Calu3 (cell line): ENCODE measurements around the gene CYB561D2. TPM values are rescaled to one million over a fixed set of nuclear protein-coding genes. Genes with fewer than 3 reads are reported as not detected.

ENCODE experiments used
- BruUV-seq: library from RNA; stranded (reverse); fragments of 400-500 nt; replicated peaks from 2 replicates; lab custom pipeline; 2021; lab: Mats Ljungman, UMichigan
- CTCF ChIA-PET: fragments of 300-600 bp; sonication (Branson Sonifier 250); formaldehyde crosslinking; loops from one replicate; lab custom pipeline; 2022; ENCODE audit warnings: antibody characterized with exemption; lab: Charles Lee
- DNase-seq: peaks from one replicate; pipeline ENCODE4 v3.0.0; 2022
- H3K27ac Mint-ChIP-seq: one replicate; pipeline ENCODE4 v1.8.0; 2022; ENCODE audit warnings: mixed read lengths; ENCODE audit not compliant: unreplicated experiment
- H3K27me3 Mint-ChIP-seq: one replicate; pipeline ENCODE4 v1.8.0; 2022; ENCODE audit warnings: mixed read lengths; ENCODE audit not compliant: unreplicated experiment
- H3K36me3 Mint-ChIP-seq: one replicate; pipeline ENCODE4 v1.8.0; 2022; ENCODE audit warnings: mild to moderate bottlenecking, moderate library complexity, mixed read lengths; ENCODE audit not compliant: insufficient read depth, unreplicated experiment
- H3K4me1 Mint-ChIP-seq: one replicate; pipeline ENCODE4 v1.8.0; 2022; ENCODE audit warnings: mild to moderate bottlenecking, low read depth, mixed read lengths; ENCODE audit not compliant: unreplicated experiment
- H3K4me3 Mint-ChIP-seq: one replicate; pipeline ENCODE4 v1.8.0; 2022; ENCODE audit warnings: mild to moderate bottlenecking, low read depth, moderate library complexity, mixed read lengths; ENCODE audit not compliant: unreplicated experiment
- H3K9me3 Mint-ChIP-seq: one replicate; pipeline ENCODE4 v1.8.0; 2022; ENCODE audit warnings: low read depth, mixed read lengths; ENCODE audit not compliant: unreplicated experiment
- intact Hi-C: fragments of 100-400 bp; cut with micrococcal nuclease; formaldehyde crosslinking; loops from one replicate; pipeline ENCODE4 v1.10.0; 2022; ENCODE audit not compliant: unreplicated experiment
- total RNA-seq: library from RNA; stranded (reverse); gene quantifications from 2 replicates; pipeline ENCODE4 v1.2.3, GENCODE V29; 2022
- TF ChIP-seq, protein P1 (sequence below): fragments of 200-600 bp; IDR thresholded peaks from one replicate; pipeline ENCODE4 v1.8.0; 2022; ENCODE audit warnings: antibody characterized with exemption; ENCODE audit not compliant: unreplicated experiment

The CYB561D2 gene
- total RNA-seq, 1 experiment from 2014 or later: 19.4 TPM

DNA sequence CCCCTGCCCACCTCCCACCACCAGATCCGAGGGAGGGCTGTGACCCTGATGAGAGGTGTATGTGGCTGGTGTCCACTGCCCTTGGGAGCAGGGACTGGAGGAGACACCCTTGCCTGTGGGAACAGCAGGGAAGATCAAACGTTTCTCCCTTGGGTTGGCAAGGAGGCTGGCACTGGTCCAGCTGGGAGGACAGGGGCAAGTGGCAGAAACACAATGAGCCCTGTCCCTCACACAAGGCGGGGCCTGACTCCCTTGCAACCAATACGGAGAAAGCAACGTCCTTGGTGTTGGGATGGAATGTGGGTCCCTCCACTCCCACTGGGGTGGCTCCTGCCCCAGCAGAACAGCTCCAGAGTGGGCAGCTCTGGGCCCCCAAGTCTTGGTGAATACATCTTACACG lies 33.4 kb upstream of the CYB561D2 start:
- Mint-ChIP-seq H3K9me3 (no peaks in the 10 kb centered on the region), H3K36me3 (peaks cover 36% of the 10 kb centered on the region), H3K27me3 (no peaks in the 10 kb centered on the region), H3K4me3 (peak overlapping the region; percentile 56), H3K4me1 (peaks cover 28% of the 10 kb centered on the region), H3K27ac (peak overlapping the region; percentile 89)
- TF ChIP-seq, protein P1, sequence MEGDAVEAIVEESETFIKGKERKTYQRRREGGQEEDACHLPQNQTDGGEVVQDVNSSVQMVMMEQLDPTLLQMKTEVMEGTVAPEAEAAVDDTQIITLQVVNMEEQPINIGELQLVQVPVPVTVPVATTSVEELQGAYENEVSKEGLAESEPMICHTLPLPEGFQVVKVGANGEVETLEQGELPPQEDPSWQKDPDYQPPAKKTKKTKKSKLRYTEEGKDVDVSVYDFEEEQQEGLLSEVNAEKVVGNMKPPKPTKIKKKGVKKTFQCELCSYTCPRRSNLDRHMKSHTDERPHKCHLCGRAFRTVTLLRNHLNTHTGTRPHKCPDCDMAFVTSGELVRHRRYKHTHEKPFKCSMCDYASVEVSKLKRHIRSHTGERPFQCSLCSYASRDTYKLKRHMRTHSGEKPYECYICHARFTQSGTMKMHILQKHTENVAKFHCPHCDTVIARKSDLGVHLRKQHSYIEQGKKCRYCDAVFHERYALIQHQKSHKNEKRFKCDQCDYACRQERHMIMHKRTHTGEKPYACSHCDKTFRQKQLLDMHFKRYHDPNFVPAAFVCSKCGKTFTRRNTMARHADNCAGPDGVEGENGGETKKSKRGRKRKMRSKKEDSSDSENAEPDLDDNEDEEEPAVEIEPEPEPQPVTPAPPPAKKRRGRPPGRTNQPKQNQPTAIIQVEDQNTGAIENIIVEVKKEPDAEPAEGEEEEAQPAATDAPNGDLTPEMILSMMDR: no peak
- peak; percentile 74 for DNase-seq
- CTCF ChIA-PET: interaction anchor here (0.6 to 1.0 kb wide), 6 partner anchors 13 to 73 kb away, joined by 3 to 6 read pairs (median 4); partner anchors contain the start of genes HYAL1, HYAL3 and NAA80
- intact Hi-C loops: no loop called here
- BruUV-seq: TSS peak; percentile 73

DNA sequence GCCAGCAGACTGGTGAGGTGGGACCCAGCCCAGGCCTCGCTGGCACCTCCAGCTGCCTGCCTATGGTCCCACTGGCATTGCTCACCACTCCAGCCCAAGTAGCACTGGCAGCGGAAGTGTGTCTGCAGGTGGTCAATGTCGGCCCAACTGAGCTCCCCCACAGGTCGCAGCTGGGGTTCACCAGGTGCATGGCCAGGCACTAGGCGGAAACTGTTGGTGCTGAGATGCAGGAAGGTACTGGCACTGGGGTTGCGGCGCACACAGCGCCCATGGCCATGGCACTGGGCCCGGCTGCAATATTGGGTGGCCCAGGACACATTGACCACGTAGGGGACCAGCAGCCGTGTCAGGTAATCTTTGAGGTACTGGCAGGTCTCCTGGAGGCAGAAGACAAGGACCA lies 32.5 kb upstream of the CYB561D2 start:
- Mint-ChIP-seq H3K9me3 (no peaks in the 10 kb centered on the region), H3K4me1 (peaks cover 28% of the 10 kb centered on the region), H3K4me3 (no peak overlapping the region), H3K27me3 (no peaks in the 10 kb centered on the region), H3K27ac (no peak overlapping the region), H3K36me3 (peaks cover 36% of the 10 kb centered on the region)
- intact Hi-C loops: no loop called here
- BruUV-seq: no TSS peak
- no peak for DNase-seq
- CTCF ChIA-PET: no interaction called here
- TF ChIP-seq, protein P1: no peak

DNA sequence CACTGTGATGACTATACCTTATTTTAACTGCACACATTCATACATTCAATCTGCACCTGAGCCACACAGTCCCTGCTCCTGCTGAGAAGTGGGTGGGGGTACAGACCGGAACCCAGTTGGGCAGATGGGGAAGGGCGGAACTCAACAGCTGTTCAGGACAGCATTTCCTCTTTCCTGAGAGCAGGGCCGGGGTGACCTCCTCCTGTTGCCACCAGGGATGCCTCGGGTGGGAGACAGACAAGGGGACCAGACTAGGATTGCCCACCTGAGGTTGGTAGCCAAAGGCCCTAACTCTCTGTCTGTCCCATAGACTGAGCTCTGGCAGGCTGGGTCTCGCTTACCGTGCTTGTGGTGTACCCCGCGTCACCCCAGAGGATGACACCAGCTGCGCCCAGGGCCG lies 32.0 kb upstream of the CYB561D2 start:
- no peak overlapping the region for H3K27ac Mint-ChIP-seq
- no peaks in the 10 kb centered on the region for H3K27me3 Mint-ChIP-seq
- peaks cover 39% of the 10 kb centered on the region for H3K36me3 Mint-ChIP-seq
- TF ChIP-seq, protein P1: no peak
- intact Hi-C loops: no loop called here
- BruUV-seq: no TSS peak
- H3K4me3 Mint-ChIP-seq: no peak overlapping the region
- DNase-seq: no peak
- CTCF ChIA-PET: interaction anchor here (0.6 to 0.8 kb wide), 2 partner anchors 19 to 1276 kb away, joined by 3 to 6 read pairs; partner anchors contain the start of genes HYAL3 and NAA80
- H3K4me1 Mint-ChIP-seq: peaks cover 28% of the 10 kb centered on the region
- no peaks in the 10 kb centered on the region for H3K9me3 Mint-ChIP-seq

DNA sequence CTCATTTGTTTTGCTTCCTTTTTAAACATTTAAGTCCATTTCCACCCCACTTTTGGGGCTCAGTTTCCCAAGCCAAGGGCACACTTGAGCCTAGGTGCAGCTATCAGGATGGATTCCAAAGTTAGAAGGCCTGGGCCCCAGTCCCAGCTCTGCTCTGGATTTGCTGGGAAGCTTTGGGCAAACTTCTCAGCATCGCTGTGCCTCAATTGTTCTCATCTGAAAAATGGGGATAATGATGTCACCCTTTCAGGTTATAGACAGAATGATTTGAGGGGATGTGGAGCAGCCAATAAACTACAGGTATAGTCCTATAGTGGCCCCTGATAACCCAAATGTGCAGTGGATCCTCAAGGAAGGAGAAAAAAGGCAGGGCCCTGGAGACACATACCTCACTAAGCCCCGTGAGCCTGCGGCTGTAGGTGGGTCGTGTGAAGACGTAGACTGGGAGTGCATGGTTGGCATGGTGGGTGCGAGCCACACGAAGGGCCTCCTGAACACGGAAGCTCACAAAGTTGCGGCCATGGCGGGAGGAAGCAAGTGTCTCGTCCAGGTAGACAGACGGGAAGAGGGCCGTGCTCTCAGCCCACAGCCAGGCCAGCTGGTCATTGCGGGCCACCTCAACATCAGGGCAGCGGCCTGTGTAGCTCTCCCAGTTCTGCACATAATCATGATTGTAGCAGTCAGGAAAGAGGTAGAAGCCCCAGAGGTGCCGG lies 31.3 kb upstream of the CYB561D2 start:
- peak overlapping the region; percentile 74 for H3K4me3 Mint-ChIP-seq
- H3K9me3 Mint-ChIP-seq: no peaks in the 10 kb centered on the region
- no TSS peak for BruUV-seq
- no peak overlapping the region for H3K27ac Mint-ChIP-seq
- CTCF ChIA-PET: interaction anchor here (0.6 to 0.8 kb wide), 2 partner anchors 20 to 1275 kb away, joined by 3 to 6 read pairs; partner anchors contain the start of genes HYAL3 and NAA80
- intact Hi-C loops: no loop called here
- peaks cover 41% of the 10 kb centered on the region for H3K36me3 Mint-ChIP-seq
- TF ChIP-seq, protein P1: no peak
- H3K27me3 Mint-ChIP-seq: no peaks in the 10 kb centered on the region
- peaks cover 23% of the 10 kb centered on the region for H3K4me1 Mint-ChIP-seq
- no peak for DNase-seq
